K562 (cell line): Measurements from ENCODE around the gene TMC8. TPM values are rescaled to one million over a fixed set of nuclear protein-coding genes. Genes with fewer than 3 reads are reported as not detected.

Experiments used
- ATAC-seq: fragments of 200-7000 bp; cut with Tn5 transposase; 3 replicates; pipeline ENCODE4 v1.9.1; 2020; ENCODE audit warnings: moderate library complexity
- BruUV-seq: library from RNA; stranded (reverse); fragments of 400-500 nt; replicated peaks from 2 replicates; lab custom pipeline; 2021; lab: Mats Ljungman, UMichigan
- CTCF ChIA-PET: fragments of 300-600 bp; formaldehyde crosslinking; extraction: SDS; loops from one replicate; lab custom pipeline; 2021; ENCODE audit warnings: low intra/inter-chr PET ratio; lab: Yijun Ruan, JAX
- POLR2A ChIA-PET: fragments of 300-600, 350-650 bp; sonication (Branson Sonifier 250); formaldehyde crosslinking; extraction: SDS; loops from one replicate; lab custom pipeline; 2021; ENCODE audit warnings: antibody characterized with exemption, inconsistent platforms; lab: Yijun Ruan, JAX
- DNase-seq, 4 experiments: peaks; one replicate each; pipeline versions ENCODE4 v3.0.0 to v3.0.0-alpha.2; 2011 to 2018; ENCODE audit warnings: low spot score in 3 of 4, mixed read lengths in 3 of 4; ENCODE audit errors: extremely low read depth in 1 of 4
- FAIRE-seq: peaks from 2 replicates; lab custom pipeline; 2011; peaks lifted over from hg19 to GRCh38; lab: Jason Lieb, UNC
- H2AFZ ChIP-seq: 2 replicates; pipeline ENCODE4 v1.6.0; 2011; ENCODE audit warnings: low read depth, low read length, control low read depth, inconsistent platforms
- H3K27ac ChIP-seq: fragments of 200-600 bp; 3 replicates; pipeline ENCODE4 v1.8.0; 2011; ENCODE audit warnings: low read depth, mild to moderate bottlenecking, control low read depth, inconsistent platforms, low read length, moderate library complexity, mixed read lengths; ENCODE audit errors: extremely low read depth
- H3K27me3 ChIP-seq, 2 experiments: fragments of 300-600 bp in 1 of 2; 2 replicates in 1 of 2; 3 replicates in 1 of 2; pipeline versions ENCODE4 v1.6.0 to v1.8.0; 2011; ENCODE audit warnings: inconsistent platforms in 2 of 2, low read length in 2 of 2, mild to moderate bottlenecking in 1 of 2, mixed read lengths in 1 of 2, moderate library complexity in 1 of 2; ENCODE audit not compliant: control insufficient read depth in 2 of 2, insufficient read depth in 2 of 2
- H3K36me3 ChIP-seq: fragments of 300-600 bp; 3 replicates; pipeline ENCODE4 v1.8.0; 2011; ENCODE audit warnings: mild to moderate bottlenecking, low read length, inconsistent platforms; ENCODE audit not compliant: control insufficient read depth, insufficient read depth
- H3K4me1 ChIP-seq, 2 experiments: fragments of 200-600 bp in 1 of 2; replicated peaks in 1 of 2; 2 replicates in 1 of 2; 3 replicates in 1 of 2; pipeline versions ENCODE4 v1.5.1 to v1.8.0; 2011; ENCODE audit warnings: inconsistent platforms in 2 of 2, low read length in 2 of 2, mild to moderate bottlenecking in 1 of 2, mixed read lengths in 1 of 2, moderate library complexity in 1 of 2; ENCODE audit not compliant: control insufficient read depth in 2 of 2, insufficient read depth in 2 of 2
- H3K4me2 ChIP-seq: 2 replicates; pipeline ENCODE4 v1.6.1; 2011; ENCODE audit warnings: low read length, control low read depth, inconsistent platforms, mixed read lengths; ENCODE audit not compliant: insufficient read depth
- H3K4me3 ChIP-seq: fragments of 200-600 bp; sonication (generic), shearing (Covaris generic); 2 replicates; pipeline ENCODE4 v1.5.1; 2016; ENCODE audit warnings: control low read depth, inconsistent platforms
- H3K79me2 ChIP-seq: fragments of 200-600 bp; 3 replicates; pipeline ENCODE4 v1.8.0; 2011; ENCODE audit warnings: low read length, inconsistent platforms; ENCODE audit not compliant: control insufficient read depth, insufficient read depth
- H3K9ac ChIP-seq, 2 experiments: 2 replicates each; pipeline versions ENCODE4 v1.6.0 to v1.6.1; 2011; ENCODE audit warnings: low read depth in 2 of 2, low read length in 2 of 2, control low read depth in 1 of 2, inconsistent platforms in 1 of 2, mild to moderate bottlenecking in 1 of 2, mixed read lengths in 1 of 2; ENCODE audit not compliant: insufficient read depth in 1 of 2
- H3K9me1 ChIP-seq: one replicate; pipeline ENCODE4 v1.6.0; 2011; ENCODE audit warnings: inconsistent platforms, mild to moderate bottlenecking, low read length, moderate library complexity; ENCODE audit not compliant: control insufficient read depth, insufficient read depth
- H3K9me3 ChIP-seq: replicated peaks from 2 replicates; pipeline ENCODE4 v1.5.1; 2011; ENCODE audit warnings: low read depth, low read length, inconsistent platforms; ENCODE audit not compliant: control insufficient read depth, insufficient read depth
- H4K20me1 ChIP-seq: replicated peaks from 2 replicates; pipeline ENCODE4 v1.6.1; 2011; ENCODE audit warnings: low read length, inconsistent platforms, mixed read lengths; ENCODE audit not compliant: control insufficient read depth, insufficient read depth
- CHD1 ChIP-seq: fragments of 200-600 bp; sonication (generic); IDR thresholded peaks from one replicate; pipeline ENCODE4 v1.6.1; 2012; ENCODE audit warnings: mild to moderate bottlenecking, moderate library complexity, low read length, inconsistent platforms
- GTF2A2 ChIP-seq: IDR thresholded peaks from 2 replicates; pipeline ENCODE4 v1.6.1; 2016; ENCODE audit warnings: mild to moderate bottlenecking, missing genetic modification characterization, missing compliant biosample characterization
- MED1 ChIP-seq: sonication (generic); formaldehyde crosslinking; IDR thresholded peaks from 2 replicates; pipeline ENCODE4 v1.8.1; 2023; ENCODE audit warnings: missing genetic modification reagents, borderline replicate concordance
- PCBP2 ChIP-seq: fragments of 200-400 bp; formaldehyde crosslinking; IDR thresholded peaks from 2 replicates; pipeline ENCODE4 v1.6.1; 2018; ENCODE audit warnings: low read length, low read depth, mild to moderate bottlenecking, moderate library complexity; ENCODE audit not compliant: poor library complexity, severe bottlenecking
- POLR2G ChIP-seq: fragments of 200-400 bp; formaldehyde crosslinking; IDR thresholded peaks from 2 replicates; pipeline ENCODE4 v1.6.1; 2017; ENCODE audit warnings: low read depth, mild to moderate bottlenecking, antibody characterized with exemption, low read length, moderate library complexity
- RBFOX2 ChIP-seq: fragments of 200-400 bp; formaldehyde crosslinking; IDR thresholded peaks from 2 replicates; pipeline ENCODE4 v1.6.1; 2017; ENCODE audit warnings: low read depth, mild to moderate bottlenecking, low read length, moderate library complexity
- TOE1 ChIP-seq, 2 experiments: fragments of 450-650 bp in 1 of 2; sonication (generic) in 1 of 2; formaldehyde crosslinking in 1 of 2; IDR thresholded peaks; 2 replicates each; pipeline versions ENCODE4 v1.7.1 to v1.8.0; 2016 to 2022; ENCODE audit warnings: borderline replicate concordance in 2 of 2, mild to moderate bottlenecking in 2 of 2, antibody characterized with exemption in 1 of 2, inconsistent platforms in 1 of 2, low read depth in 1 of 2, missing genetic modification reagents in 1 of 2, moderate library complexity in 1 of 2
- TSC22D4 ChIP-seq: fragments of 450-650 bp; IDR thresholded peaks from 2 replicates; pipeline ENCODE4 v1.6.1; 2016; ENCODE audit warnings: missing genetic modification characterization, missing biosample characterization, control low read depth
- ZNF449 ChIP-seq: fragments of 250-450 bp; sonication (Bioruptor Pico); IDR thresholded peaks from 2 replicates; pipeline ENCODE4 v1.8.0; 2022; ENCODE audit warnings: moderate library complexity, mild to moderate bottlenecking, inconsistent platforms
- WGBS: fragments of 100-300 bp; shearing (Covaris generic); methylation state at CpG from one replicate; pipeline ENCODE4 v1.1.6; 2016; ENCODE audit warnings: low coverage, mixed read lengths; ENCODE audit not compliant: insufficient coverage; ENCODE audit errors: missing lambda C conversion rate; 5-methylcytosine and 5-hydroxymethylcytosine counted together
- in situ Hi-C: fragments of 300-500 bp; cut with MboI; formaldehyde crosslinking; loops from 4 replicates; pipeline ENCODE4 v1.15.0; 2018; ENCODE audit warnings: inconsistent platforms, mixed read lengths
- intact Hi-C: fragments of 100-400 bp; cut with micrococcal nuclease; formaldehyde crosslinking; loops from 2 replicates; pipeline ENCODE4 v1.14.2; 2022
- polyA plus RNA-seq, 8 experiments: library from polyadenylated mRNA; depleted of rRNA in 4 of 8; stranded (reverse) in 5 of 8; unstranded in 3 of 8; fragments of >200 nt; fragmentation: Nextera tagmentation in 2 of 8; fragmentation: Illumina TruSeq in 1 of 8; extraction: Ambion mirVana in 2 of 8; extraction: Trizol in 1 of 8; gene quantifications; 2 replicates each; pipeline versions ENCODE4 v1.2.1 to v1.2.3, GENCODE V29; 2011 to 2014; ENCODE audit warnings: inconsistent platforms in 1 of 8, missing spikeins in 1 of 8
- total RNA-seq, 7 experiments: library from RNA; depleted of rRNA in 6 of 7; stranded (reverse); fragments of >200 nt in 6 of 7; fragmentation: Illumina TruSeq in 2 of 7; extraction: Trizol in 2 of 7; gene quantifications; 2 replicates each; pipeline versions ENCODE4 v1.2.1 to v1.2.3, GENCODE V29; 2011 to 2021; ENCODE audit warnings: low replicate concordance in 1 of 7

The TMC8 gene
- total and polyA plus RNA-seq, 9 of the 15 experiments (the other 6 are each of a cell fraction or from before 2014, with no cell fraction given): 0.13 to 10.9 (median 2.8) TPM

- no peak for TF ChIP-seq ZNF449
- TF ChIP-seq CHD1: no peak
- TF ChIP-seq RBFOX2: peak; percentile 61
- TF ChIP-seq PCBP2: no peak
- no peak for TF ChIP-seq TOE1 (IDR thresholded peaks at IDR 0.05; ENCODE audit: borderline replicate concordance)
- TF ChIP-seq TOE1 (CRISPR knock-in tag; IDR thresholded peaks at IDR 0.05; ENCODE audit: borderline replicate concordance, low read depth): no peak
- no peak for TF ChIP-seq TSC22D4 (tag)
Measured at GRCh38 chr17:78124081-78124835, 6.3 kb upstream of the TMC8 start (continued).

- Histone ChIP-seq H3K27ac (no peak overlapping the region; the same call in 2 of the 3 replicates), H3K4me3 (no peak overlapping the region), H3K4me1 (peaks cover 16 to 79% of the 10 kb centered on the region in 2 experiments), H4K20me1 (no peaks in the 10 kb centered on the region; the same call in 1 of the 2 replicates), H3K9me3 (no peaks in the 10 kb centered on the region), H3K27me3 (no peaks in the 10 kb centered on the region), H3K36me3 (peaks cover 73% of the 10 kb centered on the region), H3K4me2 (no peak overlapping the region), H3K9me1 (no peaks in the 10 kb centered on the region), H2AFZ (no peak overlapping the region), H3K79me2 (peaks cover 76% of the 10 kb centered on the region), H3K9ac (peak overlapping the region in 1 of 2 experiments; percentile 84; a peak in 2 of 4 replicates)
- CTCF ChIA-PET: no interaction called here
- DNase-seq (no peak), FAIRE-seq (no peak), ATAC-seq (no peak)
- in situ Hi-C loops: no loop called here
- WGBS: 87% methylated on average over 4 of the region's 12 CpGs
- BruUV-seq: no TSS peak
- POLR2A ChIA-PET: interaction anchor here (0.8 kb wide), 1 partner anchor 11 kb away, joined by 3 read pairs; no protein-coding TSS in a partner anchor
- TF ChIP-seq MED1 (0 out of 2 replicates have a peak, but pooled peaks have one; percentile 55), POLR2G (peak; percentile 7; the same call in 1 of the 2 replicates), GTF2A2 (no peak)
- intact Hi-C loops: loop anchor here (5.0 kb wide), 1 partner anchor 43 kb away; the partner anchor contains the start of gene SYNGR2
Measured at GRCh38 chr17:78124836-78125137, 5.8 kb upstream of the TMC8 start.
